DOHH2 (cell line): ENCODE results near the gene MAN1B1.

Experiments
- EZH2phosphoT487 ChIP-seq: fragments of 200-600 bp; sonication (generic); IDR thresholded peaks from 2 replicates; pipeline ENCODE4 v1.6.1; 2017; ENCODE audit warnings: borderline replicate concordance, mild to moderate bottlenecking, antibody characterized with exemption, low read length, moderate library complexity, mixed read lengths
- TF ChIP-seq, protein P1 (sequence below): fragments of 200-600 bp; sonication (generic); IDR thresholded peaks from one replicate; pipeline ENCODE4 v1.5.1; 2014; ENCODE audit warnings: antibody characterized with exemption, mild to moderate bottlenecking, low read depth, low read length; ENCODE audit not compliant: poor library complexity, severe bottlenecking

DNA sequence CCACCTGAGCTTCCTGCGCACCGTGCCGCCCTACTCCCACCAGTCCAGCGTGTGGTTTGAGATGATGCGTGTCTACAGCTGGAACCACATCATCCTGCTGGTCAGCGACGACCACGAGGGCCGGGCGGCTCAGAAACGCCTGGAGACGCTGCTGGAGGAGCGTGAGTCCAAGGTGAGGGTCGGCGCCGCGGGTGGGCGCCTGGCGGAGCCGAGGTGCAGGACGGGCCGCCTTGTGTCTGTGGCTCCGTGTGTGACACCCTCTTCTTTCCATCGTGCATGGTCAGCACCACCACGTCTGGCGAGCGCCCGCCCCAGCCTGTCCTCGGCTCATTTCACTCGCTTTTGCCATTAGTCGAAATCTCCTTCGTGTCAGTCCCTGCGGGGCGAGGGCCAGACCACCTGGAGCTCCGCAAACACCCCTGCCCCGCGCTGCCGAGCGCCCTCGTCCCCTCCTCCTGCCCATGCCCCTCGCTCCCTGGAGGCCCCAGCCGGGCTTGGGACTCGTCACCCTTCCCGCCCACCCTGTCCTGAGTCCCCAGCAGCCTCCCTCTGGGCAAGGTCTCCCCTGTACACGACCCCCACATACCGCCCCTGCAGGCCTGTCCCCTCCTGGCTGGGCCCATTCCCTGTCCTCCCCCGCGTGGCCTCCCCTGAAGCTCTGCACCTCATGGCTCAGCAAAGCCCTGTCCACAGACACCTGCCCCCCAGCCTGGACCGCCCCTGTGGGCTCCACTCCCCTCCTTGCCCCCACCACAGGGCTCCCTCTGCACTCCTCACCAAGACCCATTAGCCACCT, 59.1 kb downstream of the MAN1B1 start:
- TF ChIP-seq, protein P1, sequence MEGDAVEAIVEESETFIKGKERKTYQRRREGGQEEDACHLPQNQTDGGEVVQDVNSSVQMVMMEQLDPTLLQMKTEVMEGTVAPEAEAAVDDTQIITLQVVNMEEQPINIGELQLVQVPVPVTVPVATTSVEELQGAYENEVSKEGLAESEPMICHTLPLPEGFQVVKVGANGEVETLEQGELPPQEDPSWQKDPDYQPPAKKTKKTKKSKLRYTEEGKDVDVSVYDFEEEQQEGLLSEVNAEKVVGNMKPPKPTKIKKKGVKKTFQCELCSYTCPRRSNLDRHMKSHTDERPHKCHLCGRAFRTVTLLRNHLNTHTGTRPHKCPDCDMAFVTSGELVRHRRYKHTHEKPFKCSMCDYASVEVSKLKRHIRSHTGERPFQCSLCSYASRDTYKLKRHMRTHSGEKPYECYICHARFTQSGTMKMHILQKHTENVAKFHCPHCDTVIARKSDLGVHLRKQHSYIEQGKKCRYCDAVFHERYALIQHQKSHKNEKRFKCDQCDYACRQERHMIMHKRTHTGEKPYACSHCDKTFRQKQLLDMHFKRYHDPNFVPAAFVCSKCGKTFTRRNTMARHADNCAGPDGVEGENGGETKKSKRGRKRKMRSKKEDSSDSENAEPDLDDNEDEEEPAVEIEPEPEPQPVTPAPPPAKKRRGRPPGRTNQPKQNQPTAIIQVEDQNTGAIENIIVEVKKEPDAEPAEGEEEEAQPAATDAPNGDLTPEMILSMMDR: no peak
- no peak for TF ChIP-seq EZH2phosphoT487
